ENCODE measurements around the gene HSPG2.

Gene HSPG2

GRCh38 chr1:21882721-21883415, 54.2 kb downstream of the HSPG2 start:
- Histone ChIP-seq H3K27ac (peak overlapping the region in 1 of 2 donors; percentile 3), H3K27me3 (no peaks in the 10 kb centered on the region), H3K4me3 (no peak overlapping the region), H3K36me3 (peaks cover 84 to 100% (median 93%) of the 10 kb centered on the region in 3 donors), H3K9me3 (no peaks in the 10 kb centered on the region), H3K4me1 (no peaks in the 10 kb centered on the region)
- DNase-seq: no peak
- intact Hi-C loops (cut with DNase I; ENCODE audit: low total_unique reads): no loop called here
- TF ChIP-seq CTCF (IDR thresholded peaks at IDR 0.05): no peak

- intact Hi-C loops (cut with DNase I; ENCODE audit: low total_unique reads): no loop called here
- Histone ChIP-seq H3K4me3 (no peak overlapping the region), H3K4me1 (no peaks in the 10 kb centered on the region), H3K9me3 (no peaks in the 10 kb centered on the region), H3K27ac (peak overlapping the region in 1 of 2 donors; percentile 28), H3K36me3 (peaks cover 84 to 100% (median 92%) of the 10 kb centered on the region in 3 donors), H3K27me3 (no peaks in the 10 kb centered on the region)
- TF ChIP-seq CTCF (IDR thresholded peaks at IDR 0.05): no peak
- no peak for DNase-seq
These were observed 55.9 kb downstream of the HSPG2 start for GRCh38 chr1:21881250-21881649.

GRCh38 chr1:21880619-21880970, 56.5 kb downstream of the HSPG2 start:
- intact Hi-C loops (cut with DNase I; ENCODE audit: low total_unique reads): no loop called here
- Histone ChIP-seq H3K9me3 (no peaks in the 10 kb centered on the region), H3K27me3 (no peaks in the 10 kb centered on the region), H3K27ac (peak overlapping the region; percentile 0 to 28), H3K4me1 (no peaks in the 10 kb centered on the region), H3K36me3 (peaks cover 84 to 100% (median 92%) of the 10 kb centered on the region in 3 donors), H3K4me3 (no peak overlapping the region)
- no peak for TF ChIP-seq CTCF (IDR thresholded peaks at IDR 0.05)
- no peak for DNase-seq

- intact Hi-C loops (cut with DNase I; ENCODE audit: low total_unique reads): no loop called here
- Histone ChIP-seq H3K4me1 (no peaks in the 10 kb centered on the region), H3K9me3 (no peaks in the 10 kb centered on the region), H3K27ac (no peak overlapping the region), H3K27me3 (no peaks in the 10 kb centered on the region), H3K36me3 (peaks cover 84 to 100% (median 92%) of the 10 kb centered on the region in 3 donors), H3K4me3 (no peak overlapping the region)
- no peak for TF ChIP-seq CTCF (IDR thresholded peaks at IDR 0.05)
- DNase-seq: no peak
These were observed 57.0 kb downstream of the HSPG2 start for GRCh38 chr1:21879928-21880618.

- Histone ChIP-seq H3K4me1 (no peaks in the 10 kb centered on the region), H3K9me3 (no peaks in the 10 kb centered on the region), H3K36me3 (peaks cover 84 to 100% (median 92%) of the 10 kb centered on the region in 3 donors), H3K27ac (no peak overlapping the region), H3K27me3 (no peaks in the 10 kb centered on the region), H3K4me3 (no peak overlapping the region)
- no peak for DNase-seq
- TF ChIP-seq CTCF (IDR thresholded peaks at IDR 0.05): no peak
- intact Hi-C loops (cut with DNase I; ENCODE audit: low total_unique reads): no loop called here
These were observed 58.2 kb downstream of the HSPG2 start for GRCh38 chr1:21878840-21879478.

Data from tibial artery (tissue), 4 donors.